Esophagus (tissue), 2 donors: ENCODE measurements around the gene UTP20. TPM values are rescaled to one million over a fixed set of nuclear protein-coding genes. Genes with fewer than 3 reads are reported as not detected.

Experiments
- H3K27ac ChIP-seq, 2 donors: one replicate each; pipeline ENCODE4 v1.5.1; 2013; ENCODE audit warnings: low read depth in 2 of 2, mild to moderate bottlenecking in 2 of 2, inconsistent platforms in 1 of 2, low read length in 1 of 2, moderate library complexity in 1 of 2
- H3K27me3 ChIP-seq, 2 donors: one replicate each; pipeline ENCODE4 v1.6.1; 2013; ENCODE audit warnings: low read length in 2 of 2, control low read depth in 1 of 2, mild to moderate bottlenecking in 1 of 2; ENCODE audit not compliant: insufficient read depth in 2 of 2, control insufficient read depth in 1 of 2
- H3K36me3 ChIP-seq, 2 donors: one replicate each; pipeline ENCODE4 v1.6.1; 2013; ENCODE audit warnings: low read length in 1 of 2; ENCODE audit not compliant: control insufficient read depth in 2 of 2, insufficient read depth in 2 of 2
- H3K4me1 ChIP-seq, 2 donors: one replicate each; pipeline ENCODE4 v1.6.1; 2013; ENCODE audit warnings: low read length in 1 of 2; ENCODE audit not compliant: control insufficient read depth in 2 of 2, insufficient read depth in 2 of 2
- H3K4me3 ChIP-seq, 2 donors: one replicate each; pipeline ENCODE4 v1.5.1; 2013; ENCODE audit warnings: low read length in 2 of 2, mild to moderate bottlenecking in 2 of 2, low read depth in 1 of 2, moderate library complexity in 1 of 2
- H3K9me3 ChIP-seq, 2 donors: one replicate each; pipeline ENCODE4 v1.6.1; 2013; ENCODE audit warnings: mild to moderate bottlenecking in 2 of 2, low read depth in 1 of 2, low read length in 1 of 2, moderate library complexity in 1 of 2; ENCODE audit not compliant: control insufficient read depth in 2 of 2, insufficient read depth in 1 of 2
- WGBS, 2 donors: extraction: QIAGEN DNeasy Blood & Tissue Kit; methylation state at CpG; one replicate each; pipeline ENCODE4 v1.1.7; 2013; 5-methylcytosine and 5-hydroxymethylcytosine counted together
- polyA plus RNA-seq, 2 donors: library from polyadenylated mRNA; stranded (reverse); fragments of 200-250 nt; gene quantifications; one replicate each; pipeline ENCODE4 v1.2.3, GENCODE V29; 2013
- donor health status: healthy with polysubstance abuse.
- donor health status: Bipolar disorder and iron deficiency.

The UTP20 gene
- polyA plus RNA-seq, 2 donors, result 1.4 to 2.8 TPM

GRCh38 chr12:101305794-101306193 lies 25.9 kb downstream of the UTP20 start:
- Histone ChIP-seq H3K4me3 (no peak overlapping the region), H3K4me1 (no peaks in the 10 kb centered on the region), H3K36me3 (peaks cover 9 to 15% of the 10 kb centered on the region in 2 donors), H3K9me3 (no peaks in the 10 kb centered on the region), H3K27me3 (no peaks in the 10 kb centered on the region), H3K27ac (no peak overlapping the region)
- 92 to 95% methylated on average over 2 of the region's 2 CpGs for WGBS, 2 donors

GRCh38 chr12:101322480-101322879 lies 42.6 kb downstream of the UTP20 start:
- H3K36me3 ChIP-seq, result peaks cover 0 to 4% of the 10 kb centered on the region in 2 donors
- H3K4me1 ChIP-seq, result no peaks in the 10 kb centered on the region
- H3K27ac ChIP-seq, result no peak overlapping the region
- H3K27me3 ChIP-seq, result no peaks in the 10 kb centered on the region
- H3K9me3 ChIP-seq, result no peaks in the 10 kb centered on the region
- H3K4me3 ChIP-seq, result no peak overlapping the region

- Histone ChIP-seq H3K27me3 (no peaks in the 10 kb centered on the region), H3K27ac (no peak overlapping the region), H3K9me3 (no peaks in the 10 kb centered on the region), H3K36me3 (peaks cover 0 to 4% of the 10 kb centered on the region in 2 donors), H3K4me3 (no peak overlapping the region), H3K4me1 (no peaks in the 10 kb centered on the region)
- 95 to 96% methylated on average over 1 of the region's 1 CpG for whole genome bisulfite sequencing, 2 donors
Observed at GRCh38 chr12:101323255-101323654, 43.4 kb downstream of the UTP20 start.

GRCh38 chr12:101325590-101325989 lies 45.7 kb downstream of the UTP20 start:
- Histone ChIP-seq H3K27ac (no peak overlapping the region), H3K4me3 (no peak overlapping the region), H3K9me3 (no peaks in the 10 kb centered on the region), H3K27me3 (no peaks in the 10 kb centered on the region), H3K36me3 (peaks cover 6 to 10% of the 10 kb centered on the region in 2 donors), H3K4me1 (no peaks in the 10 kb centered on the region)
- WGBS, 2 donors, result 94 to 95% methylated on average over 3 of the region's 3 CpGs

- Histone ChIP-seq H3K9me3 (no peaks in the 10 kb centered on the region), H3K4me1 (no peaks in the 10 kb centered on the region), H3K4me3 (no peak overlapping the region), H3K36me3 (peaks cover 6 to 10% of the 10 kb centered on the region in 2 donors), H3K27me3 (no peaks in the 10 kb centered on the region), H3K27ac (no peak overlapping the region)
- WGBS, 2 donors, result 94 to 96% methylated on average over 8 of the region's 8 CpGs
Observed at GRCh38 chr12:101327051-101327450, 47.1 kb downstream of the UTP20 start.

GRCh38 chr12:101327546-101327945 lies 47.6 kb downstream of the UTP20 start:
- H3K4me3 ChIP-seq, result no peak overlapping the region
- peaks cover 6 to 10% of the 10 kb centered on the region in 2 donors for H3K36me3 ChIP-seq
- 88 to 92% methylated on average over 2 of the region's 2 CpGs for WGBS, 2 donors
- H3K27ac ChIP-seq, result no peak overlapping the region
- no peaks in the 10 kb centered on the region for H3K27me3 ChIP-seq
- no peaks in the 10 kb centered on the region for H3K4me1 ChIP-seq
- no peaks in the 10 kb centered on the region for H3K9me3 ChIP-seq

- Histone ChIP-seq H3K27me3 (no peaks in the 10 kb centered on the region), H3K4me1 (no peaks in the 10 kb centered on the region), H3K4me3 (no peak overlapping the region), H3K36me3 (peaks cover 6 to 10% of the 10 kb centered on the region in 2 donors), H3K27ac (no peak overlapping the region), H3K9me3 (no peaks in the 10 kb centered on the region)
- 91 to 94% methylated on average over 3 of the region's 3 CpGs for WGBS, 2 donors
Observed at GRCh38 chr12:101328917-101329316, 49.0 kb downstream of the UTP20 start.

- Histone ChIP-seq H3K9me3 (no peaks in the 10 kb centered on the region), H3K4me3 (no peak overlapping the region), H3K36me3 (peaks cover 5 to 6% of the 10 kb centered on the region in 2 donors), H3K27ac (no peak overlapping the region), H3K27me3 (no peaks in the 10 kb centered on the region), H3K4me1 (no peaks in the 10 kb centered on the region)
- 61 to 97% methylated on average over 1 of the region's 1 CpG for WGBS, 2 donors
Observed at GRCh38 chr12:101330631-101331030, 50.7 kb downstream of the UTP20 start.

- peaks cover 0 to 5% of the 10 kb centered on the region in 2 donors for H3K36me3 ChIP-seq
- H3K27ac ChIP-seq, result no peak overlapping the region
- H3K4me1 ChIP-seq, result no peaks in the 10 kb centered on the region
- 80 to 89% methylated on average over 2 of the region's 2 CpGs for WGBS, 2 donors
- no peaks in the 10 kb centered on the region for H3K9me3 ChIP-seq
- H3K27me3 ChIP-seq, result no peaks in the 10 kb centered on the region
- no peak overlapping the region for H3K4me3 ChIP-seq
Observed at GRCh38 chr12:101336437-101336836, 56.5 kb downstream of the UTP20 start.

- H3K4me3 ChIP-seq, result no peak overlapping the region
- 88 to 91% methylated on average over 4 of the region's 4 CpGs for WGBS, 2 donors
- H3K36me3 ChIP-seq, result peaks cover 0 to 5% of the 10 kb centered on the region in 2 donors
- H3K4me1 ChIP-seq, result no peaks in the 10 kb centered on the region
- H3K27ac ChIP-seq, result no peak overlapping the region
- H3K27me3 ChIP-seq, result no peaks in the 10 kb centered on the region
- no peaks in the 10 kb centered on the region for H3K9me3 ChIP-seq
Observed at GRCh38 chr12:101338087-101338486, 58.2 kb downstream of the UTP20 start.
